DOHH2 (cell line): Measurements from ENCODE around the gene ARHGAP24.

ENCODE experiments used
- H3F3A ChIP-seq: fragments of 200-600 bp; sonication (generic), shearing (Covaris generic); 2 replicates; pipeline ENCODE4 v1.6.0; 2016; ENCODE audit warnings: antibody characterized with exemption, mild to moderate bottlenecking; ENCODE audit not compliant: control insufficient read depth, insufficient read depth
- H3K27ac ChIP-seq: fragments of 200-600 bp; sonication (generic); 2 replicates; pipeline ENCODE4 v1.5.1; 2014; ENCODE audit warnings: low read depth, mild to moderate bottlenecking, low read length, moderate library complexity
- H3K27me3 ChIP-seq: fragments of 200-600 bp; sonication (generic); 2 replicates; pipeline ENCODE4 v1.6.1; 2014; ENCODE audit warnings: mild to moderate bottlenecking, low read length, mixed read lengths; ENCODE audit not compliant: control insufficient read depth
- H3K36me3 ChIP-seq: fragments of 200-600 bp; sonication (generic); 2 replicates; pipeline ENCODE4 v1.6.1; 2014; ENCODE audit warnings: mild to moderate bottlenecking, low read length, moderate library complexity, mixed read lengths; ENCODE audit not compliant: control insufficient read depth
- H3K4me1 ChIP-seq: fragments of 200-600 bp; sonication (generic); 2 replicates; pipeline ENCODE4 v1.6.1; 2014; ENCODE audit warnings: mild to moderate bottlenecking, low read length, mixed read lengths; ENCODE audit not compliant: control insufficient read depth
- H3K4me2 ChIP-seq: fragments of 200-600 bp; sonication (generic); 2 replicates; pipeline ENCODE4 v1.6.0; 2014; ENCODE audit warnings: mild to moderate bottlenecking, low read length, moderate library complexity
- H3K4me3 ChIP-seq: fragments of 200-600 bp; sonication (generic); 2 replicates; pipeline ENCODE4 v1.5.1; 2014; ENCODE audit warnings: mild to moderate bottlenecking, low read length, mixed read lengths
- H3K79me2 ChIP-seq: fragments of 200-600 bp; sonication (generic); 2 replicates; pipeline ENCODE4 v1.6.1; 2014; ENCODE audit warnings: mild to moderate bottlenecking, low read length, mixed read lengths; ENCODE audit not compliant: control insufficient read depth
- H3K9me2 ChIP-seq: fragments of 200-600 bp; sonication (generic); replicated peaks from 2 replicates; pipeline ENCODE4 v1.6.1; 2014; ENCODE audit warnings: mild to moderate bottlenecking, low read length, mixed read lengths; ENCODE audit not compliant: control insufficient read depth
- H3K9me3 ChIP-seq: fragments of 200-600 bp; sonication (generic); 2 replicates; pipeline ENCODE4 v1.6.1; 2014; ENCODE audit warnings: antibody characterized with exemption, low read length, mixed read lengths; ENCODE audit not compliant: control insufficient read depth, insufficient read depth
- H4K20me1 ChIP-seq: fragments of 200-600 bp; sonication (generic); 2 replicates; pipeline ENCODE4 v1.6.0; 2014; ENCODE audit warnings: low read depth, mild to moderate bottlenecking, antibody characterized with exemption, low read length, moderate library complexity; ENCODE audit not compliant: control insufficient read depth, insufficient read depth
- CTCF ChIP-seq: fragments of 200-600 bp; sonication (generic); IDR thresholded peaks from one replicate; pipeline ENCODE4 v1.5.1; 2014; ENCODE audit warnings: antibody characterized with exemption, mild to moderate bottlenecking, low read depth, low read length; ENCODE audit not compliant: poor library complexity, severe bottlenecking
- EZH2phosphoT487 ChIP-seq: fragments of 200-600 bp; sonication (generic); IDR thresholded peaks from 2 replicates; pipeline ENCODE4 v1.6.1; 2017; ENCODE audit warnings: borderline replicate concordance, mild to moderate bottlenecking, antibody characterized with exemption, low read length, moderate library complexity, mixed read lengths

The ARHGAP24 gene

GRCh38 chr4:85759388-85759787 is 284.4 kb downstream of the ARHGAP24 start:
- Histone ChIP-seq H3K36me3 (no peaks in the 10 kb centered on the region), H3K79me2 (no peaks in the 10 kb centered on the region), H3K4me3 (no peak overlapping the region), H3K9me3 (no peaks in the 10 kb centered on the region), H4K20me1 (no peaks in the 10 kb centered on the region), H3K4me2 (no peak overlapping the region), H3K27ac (no peak overlapping the region), H3K4me1 (no peaks in the 10 kb centered on the region), H3K27me3 (no peaks in the 10 kb centered on the region), H3F3A (no peaks in the 10 kb centered on the region), H3K9me2 (no peaks in the 10 kb centered on the region; the same call in 1 of the 2 replicates)
- TF ChIP-seq EZH2phosphoT487, result no peak
- TF ChIP-seq CTCF, result no peak

GRCh38 chr4:85760511-85760910 is 285.6 kb downstream of the ARHGAP24 start:
- no peaks in the 10 kb centered on the region; the same call in 1 of the 2 replicates for H3K9me2 ChIP-seq
- no peaks in the 10 kb centered on the region for H3F3A ChIP-seq
- no peaks in the 10 kb centered on the region for H3K27me3 ChIP-seq
- H3K27ac ChIP-seq, result no peak overlapping the region
- no peak overlapping the region for H3K4me3 ChIP-seq
- no peak overlapping the region for H3K4me2 ChIP-seq
- no peaks in the 10 kb centered on the region for H4K20me1 ChIP-seq
- no peaks in the 10 kb centered on the region for H3K4me1 ChIP-seq
- no peaks in the 10 kb centered on the region for H3K9me3 ChIP-seq
- H3K36me3 ChIP-seq, result no peaks in the 10 kb centered on the region
- no peaks in the 10 kb centered on the region for H3K79me2 ChIP-seq
- no peak for TF ChIP-seq CTCF
- no peak for TF ChIP-seq EZH2phosphoT487

- Histone ChIP-seq H3K4me3 (no peak overlapping the region), H3K9me2 (no peaks in the 10 kb centered on the region; the same call in 1 of the 2 replicates), H3K27ac (no peak overlapping the region), H3F3A (no peaks in the 10 kb centered on the region), H3K9me3 (no peaks in the 10 kb centered on the region), H3K4me2 (no peak overlapping the region), H3K27me3 (peaks cover 2% of the 10 kb centered on the region; the same call in 1 of the 2 replicates), H4K20me1 (no peaks in the 10 kb centered on the region), H3K4me1 (no peaks in the 10 kb centered on the region), H3K79me2 (no peaks in the 10 kb centered on the region), H3K36me3 (no peaks in the 10 kb centered on the region)
- TF ChIP-seq EZH2phosphoT487 (no peak), CTCF (no peak)
These were observed 287.0 kb downstream of the ARHGAP24 start for GRCh38 chr4:85761803-85762528.
